OCI-LY3 (cell line): ENCODE results near the gene PRMT6.
"Not testable (repeated sequence)": the region's sequence is repeated elsewhere in the genome, so short reads cannot be mapped to it uniquely, and the experiment has no call there.

Experiments
- H2AFZ ChIP-seq: fragments of 200-600, 300-600 bp; shearing (Covaris generic); 2 replicates; pipeline ENCODE4 v1.6.0; 2014; ENCODE audit warnings: antibody characterized with exemption, low read depth, low read length
- H3K27ac ChIP-seq: fragments of 200-600, 300-600 bp; sonication (generic); 2 replicates; pipeline ENCODE4 v1.5.1; 2014; ENCODE audit warnings: mild to moderate bottlenecking, low read length, moderate library complexity, mixed read lengths
- H3K27me3 ChIP-seq: fragments of 200-600, 300-600 bp; sonication (generic); 2 replicates; pipeline ENCODE4 v1.6.1; 2014; ENCODE audit warnings: low read depth, low read length, mixed read lengths
- H3K36me3 ChIP-seq: fragments of 200-600, 300-600 bp; sonication (generic); replicated peaks from 2 replicates; pipeline ENCODE3; 2014; ENCODE audit warnings: low read depth, low read length, mixed read lengths
- H3K4me1 ChIP-seq: fragments of 300-600, 200-600 bp; sonication (generic); 2 replicates; pipeline ENCODE4 v1.6.1; 2014; ENCODE audit warnings: low read length, mixed read lengths
- H3K4me2 ChIP-seq: fragments of 200-600, 300-600 bp; sonication (generic); 2 replicates; pipeline ENCODE4 v1.6.1; 2014; ENCODE audit warnings: low read length, mixed read lengths
- H3K4me3 ChIP-seq: fragments of 300-600, 200-600 bp; sonication (generic); 2 replicates; pipeline ENCODE4 v1.5.1; 2014; ENCODE audit warnings: antibody characterized with exemption, mild to moderate bottlenecking, low read length, moderate library complexity
- H3K79me2 ChIP-seq: fragments of 300-600, 200-600 bp; shearing (Covaris generic); 2 replicates; pipeline ENCODE4 v1.6.1; 2014; ENCODE audit warnings: mild to moderate bottlenecking, low read length, mixed read lengths
- H3K9ac ChIP-seq: fragments of 300-600, 200-600 bp; shearing (Covaris generic); 2 replicates; pipeline ENCODE4 v1.6.0; 2014; ENCODE audit warnings: mild to moderate bottlenecking, low read length, moderate library complexity
- H3K9me3 ChIP-seq: fragments of 200-600, 300-600 bp; shearing (Covaris generic); 2 replicates; pipeline ENCODE4 v1.6.1; 2014; ENCODE audit warnings: low read length, mixed read lengths; ENCODE audit not compliant: insufficient read depth
- H4K20me1 ChIP-seq: fragments of 200-600, 300-600 bp; sonication (generic); 2 replicates; pipeline ENCODE4 v1.6.1; 2016; ENCODE audit warnings: low read length, mixed read lengths; ENCODE audit not compliant: insufficient read depth
- CTCF ChIP-seq: fragments of 200-600, 300-600 bp; sonication (generic); IDR thresholded peaks from 2 replicates; pipeline ENCODE4 v1.5.1; 2014; ENCODE audit warnings: antibody characterized with exemption, low read length, low read depth
- EZH2phosphoT487 ChIP-seq: fragments of 200-600 bp; shearing (Covaris generic); IDR thresholded peaks from 2 replicates; pipeline ENCODE4 v1.6.1; 2018; ENCODE audit warnings: antibody characterized with exemption, mixed run types, low read depth

PRMT6 gene

GRCh38 chr1:107079249-107079648 lies 22.8 kb downstream of the PRMT6 start:
- H3K27ac ChIP-seq, result no peak overlapping the region
- no peak overlapping the region for H3K4me2 ChIP-seq
- TF ChIP-seq EZH2phosphoT487 (no peak), CTCF (no peak)
- H2AFZ ChIP-seq, result no peak overlapping the region
- no peak overlapping the region for H3K4me3 ChIP-seq
- no peaks in the 10 kb centered on the region for H3K79me2 ChIP-seq
- H3K9ac ChIP-seq, result no peak overlapping the region
- no peaks in the 10 kb centered on the region for H3K36me3 ChIP-seq
- 0 out of 2 replicates have a peak, but pooled peaks cover 4% of the 10 kb centered on the region for H3K9me3 ChIP-seq
- no peaks in the 10 kb centered on the region for H3K4me1 ChIP-seq
- H3K27me3 ChIP-seq, result no peaks in the 10 kb centered on the region
- H4K20me1 ChIP-seq, result no peaks in the 10 kb centered on the region

- Histone ChIP-seq H3K4me3 (no peak overlapping the region), H3K27me3 (no peaks in the 10 kb centered on the region), H3K27ac (no peak overlapping the region), H3K4me2 (no peak overlapping the region), H3K79me2 (no peaks in the 10 kb centered on the region), H3K4me1 (no peaks in the 10 kb centered on the region), H3K9me3 (peaks cover 10% of the 10 kb centered on the region; the same call in 1 of the 2 replicates), H3K36me3 (no peaks in the 10 kb centered on the region), H4K20me1 (no peaks in the 10 kb centered on the region), H2AFZ (no peak overlapping the region), H3K9ac (no peak overlapping the region)
- TF ChIP-seq EZH2phosphoT487 (no peak), CTCF (no peak)
Measured at GRCh38 chr1:107081102-107081501, 24.6 kb downstream of the PRMT6 start.

- TF ChIP-seq CTCF (no peak), EZH2phosphoT487 (no peak)
Measured at GRCh38 chr1:107091418-107091817, 34.9 kb downstream of the PRMT6 start.

GRCh38 chr1:107093395-107093794 lies 36.9 kb downstream of the PRMT6 start:
- H3K36me3 ChIP-seq, H3K9me3 ChIP-seq, H3K9ac ChIP-seq, H2AFZ ChIP-seq, H3K27ac ChIP-seq, H3K4me3 ChIP-seq, H3K4me1 ChIP-seq, H3K79me2 ChIP-seq, H3K4me2 ChIP-seq, H4K20me1 ChIP-seq, H3K27me3 ChIP-seq: not testable (repeated sequence)

More at GRCh38 chr1:107091418-107091817, 34.9 kb downstream of the PRMT6 start:
- Histone ChIP-seq H3K27ac (no peak overlapping the region), H2AFZ (no peak overlapping the region), H3K4me3 (no peak overlapping the region), H3K36me3 (no peaks in the 10 kb centered on the region), H3K9ac (no peak overlapping the region), H4K20me1 (no peaks in the 10 kb centered on the region), H3K4me1 (no peaks in the 10 kb centered on the region), H3K4me2 (no peak overlapping the region), H3K79me2 (no peaks in the 10 kb centered on the region), H3K9me3 (0 out of 2 replicates have a peak, but pooled peaks cover 2% of the 10 kb centered on the region), H3K27me3 (no peaks in the 10 kb centered on the region)

- Histone ChIP-seq H3K9me3 (no peaks in the 10 kb centered on the region), H3K27ac (no peak overlapping the region), H3K4me3 (no peak overlapping the region), H3K4me2 (no peak overlapping the region), H3K27me3 (no peaks in the 10 kb centered on the region), H3K36me3 (no peaks in the 10 kb centered on the region), H2AFZ (no peak overlapping the region), H3K9ac (no peak overlapping the region), H3K79me2 (no peaks in the 10 kb centered on the region), H4K20me1 (no peaks in the 10 kb centered on the region), H3K4me1 (no peaks in the 10 kb centered on the region)
- TF ChIP-seq EZH2phosphoT487, result no peak
- no peak for TF ChIP-seq CTCF
Measured at GRCh38 chr1:107095647-107096046, 39.2 kb downstream of the PRMT6 start.
